OCI-LY3 (cell line): ENCODE results near the gene TRIM71.

Experiments
- H2AFZ ChIP-seq: fragments of 200-600, 300-600 bp; shearing (Covaris generic); 2 replicates; pipeline ENCODE4 v1.6.0; 2014; ENCODE audit warnings: antibody characterized with exemption, low read depth, low read length
- H3K27ac ChIP-seq: fragments of 200-600, 300-600 bp; sonication (generic); 2 replicates; pipeline ENCODE4 v1.5.1; 2014; ENCODE audit warnings: mild to moderate bottlenecking, low read length, moderate library complexity, mixed read lengths
- H3K27me3 ChIP-seq: fragments of 200-600, 300-600 bp; sonication (generic); 2 replicates; pipeline ENCODE4 v1.6.1; 2014; ENCODE audit warnings: low read depth, low read length, mixed read lengths
- H3K36me3 ChIP-seq: fragments of 200-600, 300-600 bp; sonication (generic); replicated peaks from 2 replicates; pipeline ENCODE3; 2014; ENCODE audit warnings: low read depth, low read length, mixed read lengths
- H3K4me1 ChIP-seq: fragments of 300-600, 200-600 bp; sonication (generic); 2 replicates; pipeline ENCODE4 v1.6.1; 2014; ENCODE audit warnings: low read length, mixed read lengths
- H3K4me2 ChIP-seq: fragments of 200-600, 300-600 bp; sonication (generic); 2 replicates; pipeline ENCODE4 v1.6.1; 2014; ENCODE audit warnings: low read length, mixed read lengths
- H3K4me3 ChIP-seq: fragments of 300-600, 200-600 bp; sonication (generic); 2 replicates; pipeline ENCODE4 v1.5.1; 2014; ENCODE audit warnings: antibody characterized with exemption, mild to moderate bottlenecking, low read length, moderate library complexity
- H3K79me2 ChIP-seq: fragments of 300-600, 200-600 bp; shearing (Covaris generic); 2 replicates; pipeline ENCODE4 v1.6.1; 2014; ENCODE audit warnings: mild to moderate bottlenecking, low read length, mixed read lengths
- H3K9ac ChIP-seq: fragments of 300-600, 200-600 bp; shearing (Covaris generic); 2 replicates; pipeline ENCODE4 v1.6.0; 2014; ENCODE audit warnings: mild to moderate bottlenecking, low read length, moderate library complexity
- H3K9me3 ChIP-seq: fragments of 200-600, 300-600 bp; shearing (Covaris generic); 2 replicates; pipeline ENCODE4 v1.6.1; 2014; ENCODE audit warnings: low read length, mixed read lengths; ENCODE audit not compliant: insufficient read depth
- H4K20me1 ChIP-seq: fragments of 200-600, 300-600 bp; sonication (generic); 2 replicates; pipeline ENCODE4 v1.6.1; 2016; ENCODE audit warnings: low read length, mixed read lengths; ENCODE audit not compliant: insufficient read depth
- EZH2phosphoT487 ChIP-seq: fragments of 200-600 bp; shearing (Covaris generic); IDR thresholded peaks from 2 replicates; pipeline ENCODE4 v1.6.1; 2018; ENCODE audit warnings: antibody characterized with exemption, mixed run types, low read depth
- TF ChIP-seq, protein P1 (sequence below): fragments of 200-600, 300-600 bp; sonication (generic); IDR thresholded peaks from 2 replicates; pipeline ENCODE4 v1.5.1; 2014; ENCODE audit warnings: antibody characterized with exemption, low read length, low read depth

Gene TRIM71

DNA sequence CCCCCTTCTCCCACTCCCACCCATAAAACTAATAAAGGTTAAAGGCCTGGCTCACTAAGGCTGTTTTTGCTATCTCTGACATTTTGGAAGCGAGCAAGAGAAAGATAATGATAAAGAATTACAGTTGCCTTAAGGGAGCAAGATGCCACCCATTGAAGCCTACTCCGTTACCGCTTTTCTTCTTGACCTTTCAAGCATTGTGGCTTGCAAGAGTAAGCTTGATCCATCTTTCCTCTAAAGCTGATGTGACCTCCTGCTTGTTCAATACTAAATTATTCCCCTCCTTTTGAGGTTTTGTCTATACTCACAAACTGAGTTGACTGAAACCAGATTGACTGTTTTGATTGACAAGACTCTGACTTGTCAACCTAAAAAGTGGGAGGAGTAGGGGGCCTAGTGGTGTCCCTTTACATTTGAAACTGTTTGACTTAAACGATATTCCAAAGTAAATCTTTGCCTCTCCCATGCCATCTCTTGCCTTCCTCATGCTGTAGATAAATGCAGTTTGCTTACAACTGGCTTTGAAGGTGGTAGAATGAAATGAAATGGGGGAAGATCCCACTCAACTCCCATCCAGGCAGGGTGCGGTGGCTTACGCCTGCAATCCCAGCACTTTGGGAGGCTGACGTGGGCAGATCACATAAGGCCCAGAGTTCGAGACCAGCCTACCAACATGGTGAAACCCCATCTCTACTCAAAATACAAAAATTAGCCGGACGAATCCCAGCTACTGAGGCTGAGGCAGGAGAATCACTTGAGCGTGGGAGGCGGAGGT lies 8.0 kb downstream of the TRIM71 start:
- Histone ChIP-seq H4K20me1 (no peaks in the 10 kb centered on the region), H3K27ac (no peak overlapping the region), H3K36me3 (no peaks in the 10 kb centered on the region), H3K4me3 (no peak overlapping the region), H3K9ac (no peak overlapping the region), H3K4me2 (no peak overlapping the region), H3K27me3 (no peaks in the 10 kb centered on the region), H2AFZ (no peak overlapping the region), H3K79me2 (no peaks in the 10 kb centered on the region), H3K4me1 (no peaks in the 10 kb centered on the region), H3K9me3 (no peaks in the 10 kb centered on the region)
- no peak for TF ChIP-seq EZH2phosphoT487
- TF ChIP-seq, protein P1, sequence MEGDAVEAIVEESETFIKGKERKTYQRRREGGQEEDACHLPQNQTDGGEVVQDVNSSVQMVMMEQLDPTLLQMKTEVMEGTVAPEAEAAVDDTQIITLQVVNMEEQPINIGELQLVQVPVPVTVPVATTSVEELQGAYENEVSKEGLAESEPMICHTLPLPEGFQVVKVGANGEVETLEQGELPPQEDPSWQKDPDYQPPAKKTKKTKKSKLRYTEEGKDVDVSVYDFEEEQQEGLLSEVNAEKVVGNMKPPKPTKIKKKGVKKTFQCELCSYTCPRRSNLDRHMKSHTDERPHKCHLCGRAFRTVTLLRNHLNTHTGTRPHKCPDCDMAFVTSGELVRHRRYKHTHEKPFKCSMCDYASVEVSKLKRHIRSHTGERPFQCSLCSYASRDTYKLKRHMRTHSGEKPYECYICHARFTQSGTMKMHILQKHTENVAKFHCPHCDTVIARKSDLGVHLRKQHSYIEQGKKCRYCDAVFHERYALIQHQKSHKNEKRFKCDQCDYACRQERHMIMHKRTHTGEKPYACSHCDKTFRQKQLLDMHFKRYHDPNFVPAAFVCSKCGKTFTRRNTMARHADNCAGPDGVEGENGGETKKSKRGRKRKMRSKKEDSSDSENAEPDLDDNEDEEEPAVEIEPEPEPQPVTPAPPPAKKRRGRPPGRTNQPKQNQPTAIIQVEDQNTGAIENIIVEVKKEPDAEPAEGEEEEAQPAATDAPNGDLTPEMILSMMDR: no peak

DNA sequence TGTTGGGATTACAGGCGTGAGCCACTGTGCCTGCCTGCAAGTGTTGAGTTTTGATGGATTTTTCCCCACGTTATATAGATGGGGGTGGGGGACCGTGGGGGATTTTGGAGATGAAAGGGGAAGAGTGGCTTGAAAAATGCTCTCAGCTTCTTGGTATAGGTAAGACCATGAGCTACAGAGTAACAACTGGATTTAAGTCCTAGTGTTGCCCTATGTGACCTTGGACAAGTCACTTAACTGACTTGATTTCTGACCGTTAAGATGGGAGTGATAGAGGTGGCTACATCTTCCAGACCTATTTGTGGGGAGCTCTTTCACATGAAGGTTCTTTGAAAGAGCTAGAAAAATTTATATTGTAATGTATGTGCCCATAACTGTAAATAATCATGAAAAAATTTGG lies 13.3 kb downstream of the TRIM71 start:
- no peak overlapping the region for H3K4me3 ChIP-seq
- H3K4me1 ChIP-seq: 0 out of 2 replicates have a peak, but pooled peaks cover 5% of the 10 kb centered on the region
- H3K9me3 ChIP-seq: no peaks in the 10 kb centered on the region
- H3K9ac ChIP-seq: no peak overlapping the region
- TF ChIP-seq, protein P1: no peak
- TF ChIP-seq EZH2phosphoT487: no peak
- no peak overlapping the region for H2AFZ ChIP-seq
- no peak overlapping the region for H3K4me2 ChIP-seq
- H3K27ac ChIP-seq: no peak overlapping the region
- no peaks in the 10 kb centered on the region for H4K20me1 ChIP-seq
- no peaks in the 10 kb centered on the region for H3K36me3 ChIP-seq
- peaks cover 21% of the 10 kb centered on the region for H3K27me3 ChIP-seq
- H3K79me2 ChIP-seq: no peaks in the 10 kb centered on the region

DNA sequence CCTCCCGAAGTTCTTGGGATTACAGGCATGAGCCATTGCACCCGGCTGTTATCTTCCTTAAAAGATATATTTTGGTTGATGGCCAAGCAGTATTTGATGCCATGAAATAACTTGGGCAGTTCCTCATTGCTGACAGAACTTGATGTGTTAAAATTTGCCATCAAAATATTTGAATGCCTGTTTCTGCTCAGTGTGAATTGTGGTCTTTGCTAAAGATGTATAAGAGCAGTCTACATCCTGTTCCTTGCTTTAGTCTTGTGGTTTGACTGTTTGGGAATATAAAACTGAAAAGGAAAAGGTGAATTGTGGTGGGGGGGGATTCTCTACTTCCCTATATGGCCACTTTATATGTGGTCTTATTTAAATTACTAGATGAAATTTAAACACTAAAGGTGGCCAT lies 14.0 kb downstream of the TRIM71 start:
- Histone ChIP-seq H2AFZ (no peak overlapping the region), H4K20me1 (no peaks in the 10 kb centered on the region), H3K27me3 (peaks cover 26% of the 10 kb centered on the region), H3K9ac (no peak overlapping the region), H3K79me2 (no peaks in the 10 kb centered on the region), H3K27ac (no peak overlapping the region), H3K4me1 (0 out of 2 replicates have a peak, but pooled peaks cover 5% of the 10 kb centered on the region), H3K4me2 (no peak overlapping the region), H3K36me3 (no peaks in the 10 kb centered on the region), H3K9me3 (no peaks in the 10 kb centered on the region), H3K4me3 (no peak overlapping the region)
- no peak for TF ChIP-seq EZH2phosphoT487
- TF ChIP-seq, protein P1: no peak

DNA sequence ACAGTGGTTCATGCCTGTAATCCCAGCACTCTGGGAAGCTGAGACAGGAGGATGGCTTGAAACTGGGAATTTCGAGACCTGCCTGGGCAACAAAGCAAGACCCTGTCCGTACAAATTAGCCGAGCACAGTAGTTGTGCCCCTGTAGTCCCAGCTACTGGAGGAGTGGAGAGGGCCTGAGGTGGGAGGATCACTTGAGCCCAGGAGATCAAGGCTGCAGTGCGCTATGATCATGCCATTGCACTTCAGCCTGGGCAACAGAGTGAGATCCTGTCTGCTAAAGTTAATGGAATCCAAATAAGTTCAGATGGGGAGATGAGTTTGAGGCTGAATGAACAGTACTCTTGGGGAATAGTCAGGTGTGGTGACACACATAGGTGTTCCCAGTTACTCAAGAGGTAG lies 14.4 kb downstream of the TRIM71 start:
- no peak for TF ChIP-seq EZH2phosphoT487
- TF ChIP-seq, protein P1: no peak
- Histone ChIP-seq H3K9me3 (no peaks in the 10 kb centered on the region), H3K4me3 (no peak overlapping the region), H3K27ac (no peak overlapping the region), H3K27me3 (peaks cover 26% of the 10 kb centered on the region), H3K4me2 (no peak overlapping the region), H3K4me1 (0 out of 2 replicates have a peak, but pooled peaks cover 5% of the 10 kb centered on the region), H4K20me1 (no peaks in the 10 kb centered on the region), H3K79me2 (no peaks in the 10 kb centered on the region), H3K36me3 (no peaks in the 10 kb centered on the region), H2AFZ (no peak overlapping the region), H3K9ac (no peak overlapping the region)
